ENCODE measurements around the gene CACNA1S. TPM values are rescaled to one million over a fixed set of nuclear protein-coding genes. Genes with fewer than 3 reads are reported as not detected.

The CACNA1S gene
- total RNA-seq, 2 experiments from 2014 or later, result not detected

- ChIA-PET POLR2A (no interaction called here), CTCF (interaction anchor here (1.5 kb wide), 1 partner anchor 13 kb away, joined by 4 read pairs; no protein-coding TSS in a partner anchor)
- H3K9me3 Mint-ChIP-seq (ENCODE audit: insufficient read depth), result no peaks in the 10 kb centered on the region
- no peak overlapping the region for H3K4me3 Mint-ChIP-seq
- DNase-seq, result no peak
- peaks cover 2% of the 10 kb centered on the region for H3K36me3 Mint-ChIP-seq (ENCODE audit: low read depth)
- no peak for ATAC-seq
- H3K27me3 Mint-ChIP-seq (ENCODE audit: low read depth), result no peaks in the 10 kb centered on the region
- no peak overlapping the region for H3K27ac Mint-ChIP-seq
- H3K4me1 Mint-ChIP-seq (ENCODE audit: low read depth), result no peaks in the 10 kb centered on the region
These were observed 33.6 kb upstream of the CACNA1S start for GRCh38 chr1:201145816-201146215.

- no peak for DNase-seq
- H3K27me3 Mint-ChIP-seq (ENCODE audit: low read depth), result no peaks in the 10 kb centered on the region
- ChIA-PET CTCF (interaction anchor here (1.5 kb wide), 1 partner anchor 14 kb away, joined by 4 read pairs; no protein-coding TSS in a partner anchor), POLR2A (no interaction called here)
- peaks cover 2% of the 10 kb centered on the region for H3K36me3 Mint-ChIP-seq (ENCODE audit: low read depth)
- H3K4me3 Mint-ChIP-seq, result no peak overlapping the region
- no peak overlapping the region for H3K27ac Mint-ChIP-seq
- H3K9me3 Mint-ChIP-seq (ENCODE audit: insufficient read depth), result no peaks in the 10 kb centered on the region
- no peak for ATAC-seq
- no peaks in the 10 kb centered on the region for H3K4me1 Mint-ChIP-seq (ENCODE audit: low read depth)
These were observed 32.9 kb upstream of the CACNA1S start for GRCh38 chr1:201145132-201145531.

DNA sequence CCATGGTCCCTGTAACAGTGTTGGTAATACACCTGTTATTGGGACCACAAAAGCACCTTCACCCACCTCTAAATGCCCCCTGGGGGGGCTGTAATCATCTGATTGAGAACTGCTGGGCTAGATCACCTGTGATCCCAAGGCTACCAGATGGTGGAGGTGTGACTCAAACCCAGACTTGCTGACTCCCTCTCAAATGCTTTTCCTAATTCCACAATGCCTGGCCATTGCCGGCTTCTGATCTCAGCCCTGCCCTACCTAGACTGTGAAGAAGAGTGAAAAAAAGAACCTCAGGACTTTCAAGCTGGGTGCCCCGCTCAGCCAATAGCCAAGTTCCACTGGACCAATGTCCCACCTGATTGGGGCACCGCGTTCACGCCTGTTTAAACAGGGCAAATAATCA is 32.5 kb upstream of the CACNA1S start:
- Mint-ChIP-seq H3K9me3 (ENCODE audit: insufficient read depth) (no peaks in the 10 kb centered on the region), H3K27me3 (ENCODE audit: low read depth) (no peaks in the 10 kb centered on the region), H3K27ac (no peak overlapping the region), H3K4me3 (no peak overlapping the region), H3K4me1 (ENCODE audit: low read depth) (no peaks in the 10 kb centered on the region), H3K36me3 (ENCODE audit: low read depth) (peaks cover 2% of the 10 kb centered on the region)
- POLR2A ChIA-PET, result no interaction called here
- CTCF ChIA-PET, result interaction anchor here (1.5 kb wide), 1 partner anchor 14 kb away, joined by 4 read pairs; no protein-coding TSS in a partner anchor
- DNase-seq (no peak), ATAC-seq (no peak)

DNA sequence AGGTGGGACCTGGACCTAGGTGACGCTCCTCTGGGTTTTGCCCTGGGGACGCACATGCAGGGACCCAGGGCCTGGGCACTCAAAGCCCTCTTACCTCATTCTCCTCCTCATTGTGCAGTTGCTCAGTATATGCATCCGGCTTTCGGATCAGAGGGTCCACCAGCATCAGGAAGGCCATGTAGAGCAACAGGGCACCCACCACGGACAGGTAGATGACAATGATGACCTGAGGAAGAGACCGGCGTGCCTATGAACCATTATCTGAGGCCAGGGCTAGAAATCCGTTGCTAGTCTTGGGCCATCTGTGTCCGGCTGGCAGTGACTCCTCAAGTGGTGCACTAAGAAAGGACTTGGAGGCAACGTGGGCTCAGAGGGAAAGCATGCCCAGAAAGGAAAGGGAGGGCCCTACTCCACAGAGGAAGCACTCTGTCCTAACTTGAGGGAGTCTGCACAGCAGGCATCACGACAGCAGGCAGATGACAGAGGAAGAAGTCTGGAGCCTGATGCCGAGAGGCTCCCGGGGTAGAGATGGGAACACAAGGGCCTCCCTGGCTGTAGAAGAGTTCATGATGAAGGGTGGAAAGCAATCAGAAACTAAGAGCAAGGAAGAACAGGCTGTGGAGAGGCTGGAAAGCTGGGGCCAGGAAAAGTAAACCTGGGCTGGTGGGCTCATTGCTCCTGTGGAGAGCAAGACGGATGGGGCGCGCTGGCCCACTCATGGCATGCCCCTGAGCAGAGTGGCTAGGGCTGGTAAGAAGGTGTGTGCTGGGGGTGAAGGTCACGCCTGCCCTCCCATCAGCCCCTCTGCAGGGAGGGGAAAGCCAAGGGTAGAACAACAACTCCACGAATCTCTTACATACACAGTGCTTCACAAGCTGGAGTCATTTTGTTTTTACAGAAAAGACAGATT is 31.8 kb upstream of the CACNA1S start:
- peaks cover 2% of the 10 kb centered on the region for H3K36me3 Mint-ChIP-seq (ENCODE audit: low read depth)
- ChIA-PET CTCF (interaction anchor here (1.2 to 1.5 kb wide), 2 partner anchors 15 to 25 kb away, joined by 4 to 5 read pairs; no protein-coding TSS in a partner anchor), POLR2A (no interaction called here)
- ATAC-seq (no peak), DNase-seq (no peak)
- H3K27me3 Mint-ChIP-seq (ENCODE audit: low read depth), result no peaks in the 10 kb centered on the region
- no peaks in the 10 kb centered on the region for H3K4me1 Mint-ChIP-seq (ENCODE audit: low read depth)
- H3K27ac Mint-ChIP-seq, result no peak overlapping the region
- no peak overlapping the region for H3K4me3 Mint-ChIP-seq
- no peaks in the 10 kb centered on the region for H3K9me3 Mint-ChIP-seq (ENCODE audit: insufficient read depth)

GRCh38 chr1:201142849-201143725 is 30.9 kb upstream of the CACNA1S start:
- no peaks in the 10 kb centered on the region for H3K4me1 Mint-ChIP-seq (ENCODE audit: low read depth)
- no peak overlapping the region for H3K27ac Mint-ChIP-seq
- H3K9me3 Mint-ChIP-seq (ENCODE audit: insufficient read depth), result no peaks in the 10 kb centered on the region
- no peaks in the 10 kb centered on the region for H3K27me3 Mint-ChIP-seq (ENCODE audit: low read depth)
- H3K36me3 Mint-ChIP-seq (ENCODE audit: low read depth), result peaks cover 2% of the 10 kb centered on the region
- H3K4me3 Mint-ChIP-seq, result no peak overlapping the region
- POLR2A ChIA-PET, result no interaction called here
- CTCF ChIA-PET, result interaction anchor here (1.1 to 1.2 kb wide), 2 partner anchors 24 to 172 kb away, joined by 3 to 5 read pairs; no protein-coding TSS in a partner anchor
- DNase-seq (no peak), ATAC-seq (no peak)

DNA sequence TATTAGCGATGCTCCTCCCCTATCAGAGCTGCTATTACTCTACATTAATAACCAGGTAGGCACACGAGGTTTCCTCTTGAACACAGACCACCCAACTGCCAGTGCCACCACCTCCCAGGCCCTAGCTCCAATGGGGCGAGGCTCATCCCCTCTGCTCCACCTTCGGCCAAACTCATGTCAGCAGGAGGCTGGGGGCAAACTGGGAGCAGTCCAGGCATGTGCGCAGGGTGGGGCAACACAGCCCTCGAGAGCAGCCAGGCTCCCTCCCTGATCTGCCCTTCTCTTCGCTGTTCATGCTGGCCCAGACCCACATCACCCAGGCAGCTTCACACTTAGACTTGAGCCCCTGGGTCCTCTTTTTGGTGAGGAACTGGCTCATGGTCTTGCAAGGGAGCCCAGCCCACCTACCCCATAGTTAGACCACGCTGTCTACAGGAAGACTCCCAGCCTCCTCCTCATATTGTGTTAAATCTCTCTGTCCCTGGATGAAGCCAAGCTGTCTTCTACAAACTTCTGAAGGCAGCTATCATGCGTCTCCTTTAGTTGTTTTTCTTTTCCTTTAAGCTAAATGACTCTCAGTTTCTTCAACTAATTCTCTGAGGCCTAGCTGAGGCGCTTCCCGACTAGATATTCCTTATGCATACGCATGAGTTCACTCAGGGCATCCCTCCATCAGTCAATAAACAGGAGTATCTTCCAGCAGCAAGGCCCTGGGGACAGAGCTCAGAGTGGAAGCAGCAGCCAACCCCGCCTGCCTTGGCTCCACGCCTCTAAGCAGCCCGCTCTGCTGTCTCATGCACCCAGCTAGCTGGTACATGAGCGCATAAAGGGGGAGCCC is 30.0 kb upstream of the CACNA1S start:
- DNase-seq (no peak), ATAC-seq (no peak)
- Mint-ChIP-seq H3K27me3 (ENCODE audit: low read depth) (no peaks in the 10 kb centered on the region), H3K27ac (no peak overlapping the region), H3K4me3 (no peak overlapping the region), H3K4me1 (ENCODE audit: low read depth) (no peaks in the 10 kb centered on the region), H3K36me3 (ENCODE audit: low read depth) (peaks cover 2% of the 10 kb centered on the region), H3K9me3 (ENCODE audit: insufficient read depth) (no peaks in the 10 kb centered on the region)
- ChIA-PET POLR2A (no interaction called here), CTCF (interaction anchor here (1.0 to 1.2 kb wide), 3 partner anchors 7 to 171 kb away, joined by 3 to 5 read pairs (median 3); no protein-coding TSS in a partner anchor)

- peaks cover 2% of the 10 kb centered on the region for H3K36me3 Mint-ChIP-seq (ENCODE audit: low read depth)
- ChIA-PET CTCF (interaction anchor here (1.0 kb wide), 1 partner anchor 8 kb away, joined by 3 read pairs; no protein-coding TSS in a partner anchor), POLR2A (no interaction called here)
- ATAC-seq (no peak), DNase-seq (no peak)
- no peaks in the 10 kb centered on the region for H3K4me1 Mint-ChIP-seq (ENCODE audit: low read depth)
- H3K4me3 Mint-ChIP-seq, result no peak overlapping the region
- H3K27ac Mint-ChIP-seq, result no peak overlapping the region
- no peaks in the 10 kb centered on the region for H3K27me3 Mint-ChIP-seq (ENCODE audit: low read depth)
- H3K9me3 Mint-ChIP-seq (ENCODE audit: insufficient read depth), result no peaks in the 10 kb centered on the region
These were observed 29.2 kb upstream of the CACNA1S start for GRCh38 chr1:201141418-201141817.

- POLR2A ChIA-PET, result no interaction called here
These were observed 28.7 kb upstream of the CACNA1S start for GRCh38 chr1:201140941-201141260.

GRCh38 chr1:201140235-201140940 is 28.2 kb upstream of the CACNA1S start:
- ATAC-seq, result no peak
- H3K4me1 Mint-ChIP-seq (ENCODE audit: low read depth), result no peaks in the 10 kb centered on the region
- DNase-seq, result no peak
- ChIA-PET CTCF (no interaction called here), POLR2A (no interaction called here)
- H3K27me3 Mint-ChIP-seq (ENCODE audit: low read depth), result no peaks in the 10 kb centered on the region
- H3K4me3 Mint-ChIP-seq, result no peak overlapping the region
- H3K9me3 Mint-ChIP-seq (ENCODE audit: insufficient read depth), result no peaks in the 10 kb centered on the region
- H3K27ac Mint-ChIP-seq, result no peak overlapping the region
- peaks cover 2% of the 10 kb centered on the region for H3K36me3 Mint-ChIP-seq (ENCODE audit: low read depth)

More at GRCh38 chr1:201140941-201141260, 28.7 kb upstream of the CACNA1S start:
- CTCF ChIA-PET, result interaction anchor here (1.0 kb wide), 1 partner anchor 9 kb away, joined by 3 read pairs; no protein-coding TSS in a partner anchor
- no peak for ATAC-seq
- no peaks in the 10 kb centered on the region for H3K9me3 Mint-ChIP-seq (ENCODE audit: insufficient read depth)
- H3K27me3 Mint-ChIP-seq (ENCODE audit: low read depth), result no peaks in the 10 kb centered on the region
- H3K4me1 Mint-ChIP-seq (ENCODE audit: low read depth), result no peaks in the 10 kb centered on the region
- no peak for DNase-seq
- peaks cover 2% of the 10 kb centered on the region for H3K36me3 Mint-ChIP-seq (ENCODE audit: low read depth)
- H3K4me3 Mint-ChIP-seq, result no peak overlapping the region
- no peak overlapping the region for H3K27ac Mint-ChIP-seq

DNA sequence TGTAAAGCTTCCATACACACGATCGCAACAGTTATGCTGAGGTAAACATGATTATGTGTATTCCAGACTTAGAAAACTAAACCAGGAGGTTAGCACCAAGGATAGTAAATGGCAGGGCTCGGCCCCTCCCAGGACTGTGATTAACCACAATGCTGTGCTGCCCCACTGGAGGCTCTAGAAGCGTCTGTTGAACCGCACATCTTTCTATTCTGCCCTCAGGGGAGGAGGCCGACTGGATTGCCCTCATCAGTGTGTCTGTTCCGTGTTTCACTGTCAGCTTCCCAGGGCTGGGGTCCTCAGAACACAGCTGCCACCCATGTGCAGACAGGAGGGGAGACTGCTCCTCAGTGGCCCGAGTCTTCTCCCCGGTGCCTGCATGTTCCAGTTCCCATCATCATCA is 27.5 kb upstream of the CACNA1S start:
- peaks cover 2% of the 10 kb centered on the region for H3K36me3 Mint-ChIP-seq (ENCODE audit: low read depth)
- ChIA-PET POLR2A (no interaction called here), CTCF (no interaction called here)
- no peak overlapping the region for H3K27ac Mint-ChIP-seq
- H3K4me1 Mint-ChIP-seq (ENCODE audit: low read depth), result no peaks in the 10 kb centered on the region
- H3K9me3 Mint-ChIP-seq (ENCODE audit: insufficient read depth), result no peaks in the 10 kb centered on the region
- H3K4me3 Mint-ChIP-seq, result no peak overlapping the region
- DNase-seq, result no peak
- no peaks in the 10 kb centered on the region for H3K27me3 Mint-ChIP-seq (ENCODE audit: low read depth)
- no peak for ATAC-seq

DNA sequence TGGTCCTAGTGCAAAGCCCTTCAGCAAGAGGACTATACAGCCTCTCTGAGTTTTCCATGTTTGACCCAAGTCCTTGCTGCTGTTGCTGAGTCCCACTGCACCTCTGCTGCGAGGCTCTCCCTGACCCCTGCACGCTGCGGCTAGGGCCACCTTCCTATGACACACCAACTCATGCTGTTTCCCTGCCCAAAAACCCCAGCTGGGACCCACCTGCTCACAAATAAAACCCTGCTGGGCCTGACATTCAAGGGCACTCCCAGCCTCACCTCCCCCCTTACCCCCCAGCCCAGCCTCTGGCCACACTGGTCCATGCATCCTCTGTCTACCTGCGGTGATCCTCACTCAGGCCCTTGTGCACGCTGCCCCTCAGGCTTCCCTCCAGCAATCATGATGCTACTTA is 27.1 kb upstream of the CACNA1S start:
- H3K27me3 Mint-ChIP-seq (ENCODE audit: low read depth), result no peaks in the 10 kb centered on the region
- ATAC-seq, result no peak
- CTCF ChIA-PET, result no interaction called here
- POLR2A ChIA-PET, result no interaction called here
- no peak overlapping the region for H3K27ac Mint-ChIP-seq
- no peak overlapping the region for H3K4me3 Mint-ChIP-seq
- H3K36me3 Mint-ChIP-seq (ENCODE audit: low read depth), result peaks cover 2% of the 10 kb centered on the region
- no peaks in the 10 kb centered on the region for H3K9me3 Mint-ChIP-seq (ENCODE audit: insufficient read depth)
- H3K4me1 Mint-ChIP-seq (ENCODE audit: low read depth), result no peaks in the 10 kb centered on the region
- no peak for DNase-seq
